ENCODE results near the gene MKNK1. TPM values are rescaled to one million over a fixed set of nuclear protein-coding genes. Genes with fewer than 3 reads are reported as not detected.

MKNK1 gene
- total and polyA plus RNA-seq, 2 of the 8 experiments (the other 6 are each of a cell fraction or from before 2014, with no cell fraction given), result 13.9 to 21.5 TPM

DNA sequence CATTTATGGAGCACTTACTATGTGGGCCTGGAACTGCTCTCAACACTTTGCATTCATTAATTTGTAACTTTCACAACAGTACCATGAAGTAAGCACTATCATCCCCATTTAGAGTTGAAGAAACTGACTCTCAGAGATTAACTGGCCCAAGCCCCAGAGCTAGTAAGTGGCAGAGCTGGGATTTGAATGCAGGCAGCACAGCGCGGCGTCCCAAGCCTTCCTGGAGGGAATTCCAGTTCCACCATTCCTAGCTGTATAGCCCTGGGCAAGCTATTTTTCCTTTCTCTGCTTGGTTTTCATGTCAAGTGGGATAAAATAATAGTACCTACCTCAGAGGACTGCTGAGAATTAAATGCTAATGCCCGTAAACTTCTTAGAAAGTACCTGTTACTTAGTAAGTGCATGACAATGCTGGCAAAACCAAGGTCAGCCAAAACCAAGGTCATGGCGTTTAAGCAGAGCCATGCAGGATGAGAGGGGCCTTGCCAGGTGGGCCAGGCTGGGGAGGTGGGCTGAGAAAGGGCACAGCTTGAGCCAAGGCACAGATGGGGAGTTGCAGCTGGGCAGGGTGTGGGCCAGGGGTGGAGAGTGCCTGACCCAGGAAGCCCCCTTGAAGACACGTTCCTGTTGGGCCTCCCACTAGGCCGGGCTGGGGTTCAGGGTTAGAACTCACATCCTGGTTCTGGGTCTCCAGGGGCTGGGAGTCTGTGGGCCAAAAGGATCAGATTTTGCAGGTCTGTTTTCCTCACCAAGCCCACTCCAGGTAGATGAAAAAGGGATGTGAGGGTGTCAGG is 48.0 kb downstream of the MKNK1 start:
- Histone ChIP-seq H3K79me2 (ENCODE audit: control insufficient read depth in 1 of 2, insufficient read depth in 2 of 2, low read length in 2 of 2) (no peaks in the 10 kb centered on the region), H3K4ac (replicated peaks; ENCODE audit: insufficient read length, low read depth, low read length) (no peak overlapping the region), H3K9me3 (ENCODE audit: insufficient read depth in 2 of 2, low read depth in 1 of 2, low read length in 1 of 2) (no peaks in the 10 kb centered on the region), H3K4me1 (replicated peaks in 1 of 4; ENCODE audit: control insufficient read depth in 3 of 4, insufficient read depth in 4 of 4, low read length in 3 of 4) (peaks cover 0 to under 1% (median under 1%) of the 10 kb centered on the region in 4 experiments; a peak in 2 of 7 replicates), H4K91ac (replicated peaks; ENCODE audit: insufficient read length, low read length) (no peak overlapping the region), H3K23ac (ENCODE audit: insufficient read length) (no peak overlapping the region), H3K9ac (replicated peaks in 1 of 4; ENCODE audit: extremely low read depth in 1 of 4, low read depth in 3 of 4, low read length in 3 of 4) (no peak overlapping the region), H2AK5ac (ENCODE audit: low read depth, low read length) (no peak overlapping the region), H3K23me2 (ENCODE audit: low read depth, low read length) (no peaks in the 10 kb centered on the region), H4K8ac (ENCODE audit: extremely low read depth, insufficient read depth, low read length) (no peak overlapping the region), H2BK12ac (ENCODE audit: low read depth, low read length) (no peak overlapping the region), H2BK15ac (ENCODE audit: low read length) (no peak overlapping the region), H3K27ac (ENCODE audit: low read depth, low read length) (no peak overlapping the region), H2BK120ac (replicated peaks; ENCODE audit: low read depth, low read length) (no peak overlapping the region), H3K14ac (ENCODE audit: insufficient read length) (no peak overlapping the region), H3K4me3 (ENCODE audit: extremely low read depth in 1 of 4, insufficient read depth in 2 of 4, low read depth in 3 of 4, low read length in 4 of 4) (no peak overlapping the region), H3K4me2 (ENCODE audit: insufficient read depth in 1 of 2, low read depth in 2 of 2, low read length in 2 of 2) (no peak overlapping the region), H3K18ac (ENCODE audit: extremely low read depth, low read length) (no peak overlapping the region), H2BK5ac (ENCODE audit: low read depth, low read length) (no peak overlapping the region), H3K79me1 (ENCODE audit: low read depth, low read length) (no peaks in the 10 kb centered on the region; the same call in 1 of the 2 replicates), H2BK20ac (ENCODE audit: low read length) (no peak overlapping the region), H3K36me3 (ENCODE audit: control insufficient read depth in 2 of 4, insufficient read depth in 4 of 4, low read length in 3 of 4) (no peaks in the 10 kb centered on the region), H3K56ac (replicated peaks; ENCODE audit: insufficient read length, low read depth, low read length) (no peak overlapping the region), H4K20me1 (replicated peaks in 1 of 2; ENCODE audit: control insufficient read depth in 1 of 2, insufficient read depth in 2 of 2, low read length in 2 of 2) (no peaks in the 10 kb centered on the region), H3K27me3 (replicated peaks in 1 of 4; ENCODE audit: control insufficient read depth in 3 of 4, extremely low read depth in 1 of 4, insufficient read depth in 3 of 4, low read length in 3 of 4) (peaks cover 0 to 4% (median under 1%) of the 10 kb centered on the region in 4 experiments; a peak in 3 of 7 replicates), H4K5ac (ENCODE audit: insufficient read length, low read depth, low read length) (no peak overlapping the region), H2AFZ (ENCODE audit: low read length) (no peak overlapping the region)
- no peak for DNase-seq (ENCODE audit: low read depth in 1 of 2, low spot score in 2 of 2)
- FAIRE-seq, result no peak
- ChIA-PET CTCF (ENCODE audit: partially characterized antibody) (interaction anchor here (0.7 to 2.7 kb wide), 8 partner anchors 12 to 109 kb away, joined by 3 to 17 read pairs (median 4); partner anchors contain the start of gene MKNK1), POLR2A (ENCODE audit: partially characterized antibody) (no interaction called here)
- WGBS, 2 experiments (ENCODE audit: extremely low coverage in 1 of 2, insufficient coverage in 1 of 2, insufficient read length in 1 of 2, insufficient replicate concordance in 2 of 2, low coverage in 1 of 2, low lambda C conversion rate in 2 of 2, missing lambda C conversion rate in 1 of 2), result 82% methylated on average over 7 of the region's 7 CpGs; no CpG with 5 or more reads in 1 of the 2 experiments
- TF ChIP-seq HDAC2 (IDR thresholded peaks at IDR 0.05; ENCODE audit: borderline replicate concordance in 1 of 2, low read depth in 2 of 2, low read length in 2 of 2) (no peak), NRF1 (IDR thresholded peaks at IDR 0.05; ENCODE audit: low read depth, low read length) (no peak), SP4 (IDR thresholded peaks at IDR 0.05; ENCODE audit: low read length) (no peak)

All from H1 (cell line).